GM18861 (cell line): ENCODE results near the gene PTMA.

Experiments
- ATAC-seq: cut with Tn5 transposase; IDR thresholded peaks from one replicate; pipeline ENCODE4 v1.9.1; 2021; ENCODE audit not compliant: unreplicated experiment

PTMA gene

GRCh38 chr2:231674587-231675338 lies 33.6 kb upstream of the PTMA start:
- peak; percentile 32 for ATAC-seq

DNA sequence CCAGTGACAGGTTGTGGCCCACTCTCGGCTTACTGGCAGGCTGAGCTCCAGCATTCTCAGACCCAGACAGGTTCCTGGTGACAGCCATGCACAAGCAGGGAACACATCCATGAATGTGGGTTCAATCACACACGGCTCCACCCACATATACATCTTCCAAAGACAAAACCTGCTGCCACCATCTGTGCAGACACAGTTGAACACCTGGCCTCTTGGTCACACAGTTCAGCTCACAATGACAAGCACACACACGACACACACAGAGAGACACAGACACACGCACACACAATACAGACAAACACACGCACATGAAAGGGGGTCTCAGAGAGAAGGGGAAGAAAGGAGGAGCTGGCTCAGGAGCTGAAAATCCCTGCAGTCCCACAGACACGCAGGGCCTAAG lies 32.1 kb upstream of the PTMA start:
- ATAC-seq, result no peak

DNA sequence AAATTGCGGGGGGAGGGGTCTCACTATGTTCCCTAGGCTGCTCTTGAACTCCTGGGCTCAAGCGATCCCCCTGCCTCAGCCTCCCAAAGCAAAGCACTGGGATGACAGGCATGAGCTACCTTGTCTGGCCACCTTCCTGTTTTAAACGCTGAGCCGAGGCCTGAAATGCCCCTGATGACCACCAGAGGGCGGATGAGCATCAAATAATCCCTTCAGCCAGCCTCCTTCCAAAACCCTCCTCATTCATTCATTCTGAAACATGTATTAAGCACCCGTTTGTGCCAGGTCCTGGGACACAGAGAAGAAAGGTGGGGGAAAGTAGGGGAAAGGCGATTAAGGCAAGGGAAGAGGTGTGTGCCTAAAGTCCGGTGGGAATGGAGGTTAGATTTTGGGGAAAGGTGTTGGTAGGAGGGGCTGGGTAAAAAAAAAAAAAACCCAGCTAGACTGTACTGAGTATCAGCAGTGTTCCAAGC lies 30.7 kb upstream of the PTMA start:
- ATAC-seq, result peak; percentile 22

- ATAC-seq, result no peak
Measured at GRCh38 chr2:231679908-231680284, 28.4 kb upstream of the PTMA start.

GRCh38 chr2:231680285-231680991 lies 27.9 kb upstream of the PTMA start:
- no peak for ATAC-seq

DNA sequence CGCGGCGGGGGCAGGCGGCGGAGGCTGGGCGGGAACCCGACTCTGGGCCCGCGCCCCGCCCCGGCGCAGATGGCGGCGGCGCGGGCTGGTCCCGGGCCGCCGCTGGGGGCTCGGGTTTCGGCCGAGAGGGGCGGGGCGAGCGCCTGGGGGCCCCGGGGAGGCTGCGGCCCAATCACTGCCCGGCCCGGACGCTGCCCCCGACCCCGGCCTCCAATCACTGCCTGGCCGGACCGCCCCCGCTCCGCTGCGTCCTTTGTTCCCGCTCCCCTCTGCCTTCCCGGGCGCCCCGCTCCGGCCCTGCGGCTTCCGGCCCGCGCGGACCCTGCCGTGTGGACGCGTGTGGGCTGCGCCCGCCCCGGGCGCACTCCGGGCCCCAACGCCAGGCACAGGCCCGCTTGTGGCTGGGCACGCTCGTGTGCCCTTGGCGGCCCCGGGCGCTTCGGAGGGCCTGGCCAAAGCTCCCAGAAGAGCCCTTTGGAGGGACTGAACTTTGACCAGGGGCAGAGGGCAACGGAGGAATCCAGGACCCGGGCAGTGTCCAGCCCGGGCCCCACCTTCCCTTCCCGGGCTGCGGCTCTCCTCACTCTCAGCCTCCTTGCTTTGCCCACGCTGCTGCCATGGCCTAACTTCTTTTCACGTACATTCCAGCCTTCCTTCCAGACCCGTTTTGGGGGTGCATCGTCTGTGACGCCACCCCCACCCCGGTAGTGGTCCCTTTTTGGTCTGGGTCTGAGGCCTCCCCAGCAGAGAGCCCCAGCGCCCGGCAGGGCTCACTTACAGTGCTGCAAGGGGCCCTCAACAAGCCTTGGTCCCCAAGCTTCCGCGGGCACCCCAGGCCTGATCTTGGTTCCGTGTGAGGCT lies 27.1 kb upstream of the PTMA start:
- ATAC-seq, result peak; percentile 46

- no peak for ATAC-seq
Measured at GRCh38 chr2:231682603-231683291, 25.6 kb upstream of the PTMA start.

DNA sequence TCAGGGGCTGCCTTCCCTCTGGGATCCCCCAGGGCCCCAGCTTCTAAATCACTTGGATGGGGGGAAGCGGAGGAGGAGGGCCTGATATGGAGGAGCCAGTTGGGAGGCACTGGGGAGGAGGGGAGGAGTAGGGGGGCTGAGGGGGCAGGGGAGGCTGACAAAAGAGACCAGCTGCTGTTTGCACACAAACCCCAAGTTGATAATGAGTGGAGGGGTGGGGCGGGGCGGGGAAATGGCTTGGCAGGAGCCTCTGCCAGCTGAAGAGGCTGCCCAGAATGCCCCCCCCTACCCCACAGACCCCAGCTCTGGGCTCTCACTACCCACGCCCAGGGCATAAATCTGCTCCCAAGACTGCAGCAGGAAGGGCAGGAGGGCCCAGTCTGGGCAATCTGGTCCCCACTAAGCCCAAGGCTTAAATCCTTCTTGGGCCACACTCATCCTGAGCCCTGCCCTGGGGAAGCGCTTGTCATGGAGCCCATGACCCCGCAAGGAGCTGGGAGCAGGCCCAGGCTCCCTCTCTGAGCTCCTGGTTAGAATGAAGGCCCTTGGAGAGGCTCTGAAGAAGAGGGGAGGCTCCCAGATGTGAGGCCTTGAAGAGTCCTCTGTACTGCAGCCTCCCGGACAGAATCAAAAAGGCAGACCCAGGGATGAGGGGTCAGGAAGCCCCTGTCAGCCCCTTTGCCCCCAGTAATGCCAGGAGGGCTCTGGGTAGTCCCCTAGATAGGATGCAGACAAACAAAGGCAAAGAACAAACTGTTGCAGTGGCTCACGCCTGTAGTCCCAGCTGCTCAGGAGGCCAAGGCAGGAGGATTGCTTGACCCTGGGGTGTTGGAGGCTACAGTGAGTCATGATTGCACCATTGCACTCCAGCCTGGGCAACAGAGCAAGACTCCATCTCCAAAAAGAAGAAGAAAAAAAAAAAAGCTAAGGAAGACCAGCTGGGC lies 24.8 kb upstream of the PTMA start:
- no peak for ATAC-seq

DNA sequence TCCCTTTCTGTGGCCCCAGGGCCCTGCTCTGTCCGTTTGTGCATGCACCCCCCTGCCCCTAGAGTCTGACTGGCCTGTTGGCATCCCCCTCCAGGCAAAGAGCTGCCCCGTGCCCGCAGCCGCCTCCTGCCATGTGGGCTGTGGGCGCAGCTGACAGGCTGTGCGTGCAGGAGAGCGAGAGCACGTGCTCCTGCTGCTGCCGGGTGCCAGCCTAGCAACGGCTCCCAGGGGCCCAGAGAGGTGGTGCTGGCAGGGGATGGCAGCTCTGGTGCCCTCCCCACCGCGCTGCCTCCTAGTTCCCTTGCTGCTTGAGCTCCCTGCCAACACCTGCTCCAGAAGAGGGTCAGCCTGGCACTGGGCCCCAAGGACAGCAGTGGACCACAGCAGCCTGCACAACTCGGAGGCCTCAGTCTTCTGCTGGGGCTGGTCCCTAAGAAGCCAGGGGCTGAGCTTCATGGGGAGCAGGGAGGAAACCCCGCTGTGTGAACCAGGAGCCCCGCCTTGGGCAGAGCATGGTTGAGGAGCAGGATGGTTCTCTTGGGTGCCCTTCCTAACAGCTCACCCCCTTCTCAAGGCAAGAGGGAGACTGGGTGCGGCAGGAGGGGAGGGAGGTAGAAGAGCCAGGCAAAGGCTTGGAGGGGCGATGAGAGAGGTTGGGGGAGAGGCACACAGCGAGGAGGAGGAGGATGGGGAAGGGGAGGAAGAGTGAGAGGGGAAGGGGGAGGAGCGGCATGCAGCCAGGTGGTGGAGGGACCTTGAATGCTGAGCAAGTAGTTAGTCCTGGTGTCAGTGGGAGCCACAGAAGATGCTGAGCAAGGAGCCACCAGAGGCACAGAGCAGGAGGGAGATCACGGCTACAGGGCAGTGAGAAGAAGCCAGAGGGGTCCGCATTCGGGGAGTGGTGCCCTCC lies 23.8 kb upstream of the PTMA start:
- ATAC-seq, result no peak

DNA sequence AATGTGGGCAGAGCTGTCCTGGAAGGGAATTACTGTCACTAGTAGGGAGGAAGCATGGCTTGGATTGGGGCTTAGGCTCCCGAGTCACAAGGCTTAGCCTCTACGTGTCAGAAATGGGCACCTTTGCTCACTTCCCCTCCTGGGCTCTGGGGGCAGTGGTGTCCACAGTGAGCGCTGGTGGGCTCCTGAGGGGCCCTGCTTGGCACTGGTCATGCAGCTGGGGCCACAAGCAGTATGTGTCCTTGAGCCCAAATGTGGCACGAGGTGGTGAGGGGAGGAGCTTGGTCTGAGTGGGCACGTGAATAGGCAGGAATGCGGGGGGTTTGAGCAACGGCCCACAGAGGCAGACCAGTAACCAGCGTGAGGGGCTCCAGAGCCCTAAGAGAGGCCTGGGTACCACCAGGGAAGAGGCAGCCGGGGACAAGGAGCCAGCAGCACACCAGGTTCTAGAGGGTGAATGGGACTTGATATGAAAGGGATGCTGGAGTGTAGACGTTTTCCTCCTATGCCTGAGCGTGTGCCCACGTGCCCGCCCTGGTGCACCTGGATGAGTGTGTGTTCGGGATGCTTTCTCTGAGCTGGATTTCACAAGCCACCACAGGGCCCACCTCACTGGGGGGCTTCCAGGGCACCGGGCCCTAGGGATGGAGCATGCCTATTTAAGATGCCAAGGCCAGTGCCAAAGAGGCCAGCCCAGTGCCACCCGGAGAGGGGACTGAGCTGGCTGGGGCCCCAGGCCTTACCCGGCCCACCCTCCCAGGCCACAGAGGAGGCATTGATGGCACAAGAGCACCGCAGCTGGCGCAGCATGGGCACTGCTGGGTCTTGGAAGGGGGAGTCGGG lies 22.8 kb upstream of the PTMA start:
- no peak for ATAC-seq

DNA sequence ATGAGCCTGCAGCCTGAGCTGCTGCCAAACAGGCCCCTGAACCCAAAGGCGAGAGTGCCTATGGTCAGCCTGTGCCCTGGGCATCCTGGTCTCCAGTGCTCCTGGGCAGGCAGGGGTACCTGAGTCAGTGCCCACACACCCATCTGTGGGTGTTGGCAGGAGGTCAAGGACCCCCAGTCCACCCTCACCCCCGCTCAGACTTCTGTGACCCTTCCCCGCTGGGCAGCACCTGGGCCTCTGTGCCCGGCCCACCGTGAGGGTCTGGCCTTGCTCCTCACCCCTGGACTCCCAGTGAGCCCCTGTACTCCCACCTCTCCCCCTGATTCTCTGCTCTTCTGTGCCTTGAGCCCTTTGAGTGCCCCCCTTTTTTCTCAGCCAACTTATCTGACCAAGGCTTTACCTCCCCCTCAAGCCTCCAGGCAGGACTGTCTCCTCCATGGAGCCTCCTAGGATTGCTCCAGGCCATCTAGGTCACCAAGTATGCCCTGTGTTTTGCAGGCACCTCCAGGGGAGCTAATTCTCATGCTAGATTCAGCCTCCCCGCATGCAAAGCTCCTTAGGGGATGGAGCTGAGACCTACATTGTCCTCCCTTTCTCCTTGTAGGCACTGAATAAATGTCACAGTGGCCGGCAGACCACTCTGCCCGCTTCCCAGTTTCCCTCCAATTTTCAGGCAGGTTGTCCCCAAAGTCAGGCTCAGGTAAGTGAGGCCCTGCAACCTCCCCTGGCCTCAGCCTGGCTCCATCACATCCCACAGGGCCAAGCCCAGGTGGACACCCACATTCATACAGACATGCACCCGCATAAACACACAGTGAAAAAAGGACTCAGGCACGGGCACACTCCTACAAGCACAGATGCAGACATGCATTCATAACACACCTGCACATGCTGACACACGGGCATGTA lies 21.9 kb upstream of the PTMA start:
- no peak for ATAC-seq

DNA sequence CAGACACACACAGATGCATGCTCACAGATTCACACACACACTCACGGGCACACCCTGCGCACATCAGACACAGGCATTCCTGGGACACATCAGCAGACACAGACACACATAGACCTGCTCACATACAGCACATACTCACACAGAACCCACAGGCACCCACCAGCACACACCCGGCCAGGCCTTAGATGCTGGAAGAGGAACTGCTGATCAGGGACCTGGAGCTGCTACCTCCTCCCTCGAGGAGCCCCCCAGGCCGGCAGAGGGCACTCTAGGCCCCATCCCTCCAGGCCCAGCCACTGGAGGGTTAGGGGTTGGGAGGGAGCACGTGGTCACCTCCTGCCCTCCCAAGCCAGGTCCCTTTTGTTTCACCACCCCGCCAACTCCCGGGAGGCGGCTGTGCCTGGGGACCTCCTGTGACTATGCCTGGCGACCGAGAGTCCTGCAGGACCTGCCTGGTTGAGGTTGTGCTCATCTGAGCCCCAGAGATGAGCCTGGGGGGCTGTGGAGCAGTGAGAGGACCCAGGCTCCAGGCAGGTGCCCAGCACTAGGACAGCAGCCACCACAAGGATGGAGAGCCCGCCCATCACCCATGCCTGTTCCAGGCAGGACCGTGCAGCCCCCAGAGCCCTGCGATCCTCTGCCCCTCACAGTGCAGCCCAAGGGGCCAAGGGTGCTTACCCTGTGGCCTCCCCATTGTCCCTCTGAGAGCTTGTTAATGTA lies 21.0 kb upstream of the PTMA start:
- ATAC-seq, result no peak

- ATAC-seq, result no peak
Measured at GRCh38 chr2:231687961-231688360, 20.4 kb upstream of the PTMA start.

GRCh38 chr2:231688719-231689118 lies 19.6 kb upstream of the PTMA start:
- ATAC-seq, result no peak

- no peak for ATAC-seq
Measured at GRCh38 chr2:231689124-231689893, 19.0 kb upstream of the PTMA start.
